PC-9 (cell line): ENCODE results near the gene KRTAP10-5.

ENCODE experiments used
- EZH2 ChIP-seq: fragments of 200-600 bp; sonication (generic); IDR thresholded peaks from 2 replicates; pipeline ENCODE4 v1.8.0; 2017; ENCODE audit warnings: antibody characterized with exemption, low read depth
- TF ChIP-seq, protein P1 (sequence below): fragments of 200-600 bp; sonication (generic); conservative IDR thresholded peaks from 2 replicates; pipeline ENCODE4 v1.6.1; 2017; ENCODE audit warnings: mixed run types, antibody characterized with exemption, mild to moderate bottlenecking, moderate library complexity

DNA sequence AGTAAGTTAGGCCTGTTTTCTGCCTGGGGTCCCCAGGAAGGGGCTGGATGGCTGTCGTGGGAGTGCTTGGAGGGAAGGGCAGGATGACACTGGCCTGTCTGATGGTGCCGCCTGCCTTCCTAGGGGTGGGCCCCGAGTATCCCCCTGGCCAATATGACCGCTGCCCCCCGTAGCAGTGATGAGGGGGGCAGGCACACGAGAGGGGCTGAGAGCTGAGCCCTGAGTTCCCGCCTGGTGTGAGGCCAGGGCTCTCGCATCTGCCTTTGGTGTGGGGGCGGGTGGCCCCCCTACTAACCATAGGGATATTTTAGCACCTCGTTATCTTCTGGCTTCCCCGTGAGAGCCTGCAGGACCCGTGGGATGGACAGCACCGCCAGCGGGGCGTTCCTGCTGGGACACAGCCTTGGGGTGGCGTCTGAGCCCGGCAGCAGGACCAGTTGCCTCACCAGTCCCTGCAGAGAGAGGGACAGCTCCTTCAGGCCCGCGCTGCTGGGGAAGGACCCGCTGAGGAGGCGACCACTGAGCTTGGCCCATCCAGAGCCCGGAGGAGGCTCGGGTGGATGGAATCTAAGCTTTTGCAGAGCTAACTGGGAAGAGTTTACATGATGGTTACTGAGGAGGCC, 50.8 kb downstream of the KRTAP10-5 start:
- TF ChIP-seq, protein P1, sequence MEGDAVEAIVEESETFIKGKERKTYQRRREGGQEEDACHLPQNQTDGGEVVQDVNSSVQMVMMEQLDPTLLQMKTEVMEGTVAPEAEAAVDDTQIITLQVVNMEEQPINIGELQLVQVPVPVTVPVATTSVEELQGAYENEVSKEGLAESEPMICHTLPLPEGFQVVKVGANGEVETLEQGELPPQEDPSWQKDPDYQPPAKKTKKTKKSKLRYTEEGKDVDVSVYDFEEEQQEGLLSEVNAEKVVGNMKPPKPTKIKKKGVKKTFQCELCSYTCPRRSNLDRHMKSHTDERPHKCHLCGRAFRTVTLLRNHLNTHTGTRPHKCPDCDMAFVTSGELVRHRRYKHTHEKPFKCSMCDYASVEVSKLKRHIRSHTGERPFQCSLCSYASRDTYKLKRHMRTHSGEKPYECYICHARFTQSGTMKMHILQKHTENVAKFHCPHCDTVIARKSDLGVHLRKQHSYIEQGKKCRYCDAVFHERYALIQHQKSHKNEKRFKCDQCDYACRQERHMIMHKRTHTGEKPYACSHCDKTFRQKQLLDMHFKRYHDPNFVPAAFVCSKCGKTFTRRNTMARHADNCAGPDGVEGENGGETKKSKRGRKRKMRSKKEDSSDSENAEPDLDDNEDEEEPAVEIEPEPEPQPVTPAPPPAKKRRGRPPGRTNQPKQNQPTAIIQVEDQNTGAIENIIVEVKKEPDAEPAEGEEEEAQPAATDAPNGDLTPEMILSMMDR = no peak
- no peak for TF ChIP-seq EZH2
